ENCODE measurements around the gene MISP3. TPM values are rescaled to one million over a fixed set of nuclear protein-coding genes. Genes with fewer than 3 reads are reported as not detected.

The MISP3 gene
- total and polyA plus RNA-seq, 2 donors = 0.94 to 2.9 TPM

GRCh38 chr19:14051980-14052379 is 20.6 kb upstream of the MISP3 start:
- Histone ChIP-seq H3K27me3 (ENCODE audit: control insufficient read depth in 2 of 2, insufficient read depth in 1 of 2, low read length in 1 of 2) (peaks cover 6 to 29% of the 10 kb centered on the region in 2 donors), H3K9me3 (ENCODE audit: control insufficient read depth in 2 of 2, insufficient read depth in 1 of 2, low read length in 1 of 2) (peaks cover 0 to 9% of the 10 kb centered on the region in 2 donors), H3K4me3 (ENCODE audit: low read length in 2 of 2) (no peak overlapping the region), H3K4me1 (ENCODE audit: control insufficient read depth in 2 of 2, insufficient read depth in 2 of 2, low read length in 2 of 2) (no peaks in the 10 kb centered on the region), H3K36me3 (ENCODE audit: control insufficient read depth in 2 of 2, insufficient read depth in 2 of 2, low read length in 1 of 2) (peaks cover 39 to 41% of the 10 kb centered on the region in 2 donors), H3K27ac (ENCODE audit: low read depth in 1 of 2, low read length in 1 of 2) (no peak overlapping the region)
- 95% methylated on average over 9 of the region's 9 CpGs for WGBS
- DNase-seq (ENCODE audit: low read depth in 6 of 9, low spot score in 9 of 9) = no peak

- H3K27ac ChIP-seq (ENCODE audit: low read depth in 1 of 2, low read length in 1 of 2) = no peak overlapping the region
- H3K4me3 ChIP-seq (ENCODE audit: low read length in 2 of 2) = no peak overlapping the region
- H3K27me3 ChIP-seq (ENCODE audit: control insufficient read depth in 2 of 2, insufficient read depth in 1 of 2, low read length in 1 of 2) = peaks cover 11 to 34% of the 10 kb centered on the region in 2 donors
- H3K9me3 ChIP-seq (ENCODE audit: control insufficient read depth in 2 of 2, insufficient read depth in 1 of 2, low read length in 1 of 2) = peaks cover 0 to 9% of the 10 kb centered on the region in 2 donors
- no peaks in the 10 kb centered on the region for H3K4me1 ChIP-seq (ENCODE audit: control insufficient read depth in 2 of 2, insufficient read depth in 2 of 2, low read length in 2 of 2)
- peaks cover 39 to 41% of the 10 kb centered on the region in 2 donors for H3K36me3 ChIP-seq (ENCODE audit: control insufficient read depth in 2 of 2, insufficient read depth in 2 of 2, low read length in 1 of 2)
- WGBS = 96% methylated on average over 6 of the region's 6 CpGs
- no peak for DNase-seq (ENCODE audit: low read depth in 6 of 9, low spot score in 9 of 9)
Measured at GRCh38 chr19:14052470-14052869, 20.1 kb upstream of the MISP3 start.

- H3K9me3 ChIP-seq (ENCODE audit: control insufficient read depth in 2 of 2, insufficient read depth in 1 of 2, low read length in 1 of 2) = peaks cover 0 to 9% of the 10 kb centered on the region in 2 donors
- WGBS = 98% methylated on average over 3 of the region's 3 CpGs
- peaks cover 14 to 39% of the 10 kb centered on the region in 2 donors for H3K27me3 ChIP-seq (ENCODE audit: control insufficient read depth in 2 of 2, insufficient read depth in 1 of 2, low read length in 1 of 2)
- no peak overlapping the region for H3K4me3 ChIP-seq (ENCODE audit: low read length in 2 of 2)
- no peak overlapping the region for H3K27ac ChIP-seq (ENCODE audit: low read depth in 1 of 2, low read length in 1 of 2)
- H3K4me1 ChIP-seq (ENCODE audit: control insufficient read depth in 2 of 2, insufficient read depth in 2 of 2, low read length in 2 of 2) = peaks cover 0 to 5% of the 10 kb centered on the region in 2 donors
- no peak for DNase-seq (ENCODE audit: low read depth in 6 of 9, low spot score in 9 of 9)
- peaks cover 37 to 39% of the 10 kb centered on the region in 2 donors for H3K36me3 ChIP-seq (ENCODE audit: control insufficient read depth in 2 of 2, insufficient read depth in 2 of 2, low read length in 1 of 2)
Measured at GRCh38 chr19:14053032-14053431, 19.6 kb upstream of the MISP3 start.

GRCh38 chr19:14053500-14053899 is 19.1 kb upstream of the MISP3 start:
- Histone ChIP-seq H3K4me3 (ENCODE audit: low read length in 2 of 2) (no peak overlapping the region), H3K27ac (ENCODE audit: low read depth in 1 of 2, low read length in 1 of 2) (no peak overlapping the region), H3K36me3 (ENCODE audit: control insufficient read depth in 2 of 2, insufficient read depth in 2 of 2, low read length in 1 of 2) (peaks cover 33 to 34% of the 10 kb centered on the region in 2 donors), H3K27me3 (ENCODE audit: control insufficient read depth in 2 of 2, insufficient read depth in 1 of 2, low read length in 1 of 2) (peaks cover 17 to 44% of the 10 kb centered on the region in 2 donors), H3K4me1 (ENCODE audit: control insufficient read depth in 2 of 2, insufficient read depth in 2 of 2, low read length in 2 of 2) (peaks cover 0 to 7% of the 10 kb centered on the region in 2 donors), H3K9me3 (ENCODE audit: control insufficient read depth in 2 of 2, insufficient read depth in 1 of 2, low read length in 1 of 2) (peaks cover 0 to 5% of the 10 kb centered on the region in 2 donors)
- WGBS = 95% methylated on average over 11 of the region's 11 CpGs
- no peak for DNase-seq (ENCODE audit: low read depth in 6 of 9, low spot score in 9 of 9)

- no peak overlapping the region for H3K4me3 ChIP-seq (ENCODE audit: low read length in 2 of 2)
- no peak overlapping the region for H3K27ac ChIP-seq (ENCODE audit: low read depth in 1 of 2, low read length in 1 of 2)
- peaks cover 20 to 50% of the 10 kb centered on the region in 2 donors for H3K27me3 ChIP-seq (ENCODE audit: control insufficient read depth in 2 of 2, insufficient read depth in 1 of 2, low read length in 1 of 2)
- no peak for DNase-seq (ENCODE audit: low read depth in 6 of 9, low spot score in 9 of 9)
- peaks cover 0 to 10% of the 10 kb centered on the region in 2 donors for H3K4me1 ChIP-seq (ENCODE audit: control insufficient read depth in 2 of 2, insufficient read depth in 2 of 2, low read length in 2 of 2)
- no peaks in the 10 kb centered on the region for H3K9me3 ChIP-seq (ENCODE audit: control insufficient read depth in 2 of 2, insufficient read depth in 1 of 2, low read length in 1 of 2)
- WGBS = 82% methylated on average over 6 of the region's 6 CpGs
- peaks cover 27 to 28% of the 10 kb centered on the region in 2 donors for H3K36me3 ChIP-seq (ENCODE audit: control insufficient read depth in 2 of 2, insufficient read depth in 2 of 2, low read length in 1 of 2)
Measured at GRCh38 chr19:14054099-14054498, 18.5 kb upstream of the MISP3 start.

GRCh38 chr19:14054721-14055120 is 17.9 kb upstream of the MISP3 start:
- H3K36me3 ChIP-seq (ENCODE audit: control insufficient read depth in 2 of 2, insufficient read depth in 2 of 2, low read length in 1 of 2) = peaks cover 24% of the 10 kb centered on the region in 2 donors
- H3K4me1 ChIP-seq (ENCODE audit: control insufficient read depth in 2 of 2, insufficient read depth in 2 of 2, low read length in 2 of 2) = peaks cover 0 to 10% of the 10 kb centered on the region in 2 donors
- H3K27ac ChIP-seq (ENCODE audit: low read depth in 1 of 2, low read length in 1 of 2) = no peak overlapping the region
- no peak for DNase-seq (ENCODE audit: low read depth in 6 of 9, low spot score in 9 of 9)
- WGBS = 46% methylated on average over 11 of the region's 11 CpGs
- H3K27me3 ChIP-seq (ENCODE audit: control insufficient read depth in 2 of 2, insufficient read depth in 1 of 2, low read length in 1 of 2) = peaks cover 22 to 56% of the 10 kb centered on the region in 2 donors
- H3K4me3 ChIP-seq (ENCODE audit: low read length in 2 of 2) = no peak overlapping the region
- H3K9me3 ChIP-seq (ENCODE audit: control insufficient read depth in 2 of 2, insufficient read depth in 1 of 2, low read length in 1 of 2) = no peaks in the 10 kb centered on the region

- no peak for DNase-seq (ENCODE audit: low read depth in 6 of 9, low spot score in 9 of 9)
- Histone ChIP-seq H3K27ac (ENCODE audit: low read depth in 1 of 2, low read length in 1 of 2) (no peak overlapping the region), H3K4me1 (ENCODE audit: control insufficient read depth in 2 of 2, insufficient read depth in 2 of 2, low read length in 2 of 2) (peaks cover 0 to 10% of the 10 kb centered on the region in 2 donors), H3K4me3 (ENCODE audit: low read length in 2 of 2) (no peak overlapping the region), H3K36me3 (ENCODE audit: control insufficient read depth in 2 of 2, insufficient read depth in 2 of 2, low read length in 1 of 2) (peaks cover 20% of the 10 kb centered on the region in 2 donors), H3K9me3 (ENCODE audit: control insufficient read depth in 2 of 2, insufficient read depth in 1 of 2, low read length in 1 of 2) (no peaks in the 10 kb centered on the region), H3K27me3 (ENCODE audit: control insufficient read depth in 2 of 2, insufficient read depth in 1 of 2, low read length in 1 of 2) (peaks cover 22 to 62% of the 10 kb centered on the region in 2 donors)
- 96% methylated on average over 3 of the region's 3 CpGs for WGBS
Measured at GRCh38 chr19:14055396-14055795, 17.2 kb upstream of the MISP3 start.

GRCh38 chr19:14056069-14056666 is 16.4 kb upstream of the MISP3 start:
- no peak overlapping the region for H3K4me3 ChIP-seq (ENCODE audit: low read length in 2 of 2)
- H3K27me3 ChIP-seq (ENCODE audit: control insufficient read depth in 2 of 2, insufficient read depth in 1 of 2, low read length in 1 of 2) = peaks cover 22 to 69% of the 10 kb centered on the region in 2 donors
- H3K9me3 ChIP-seq (ENCODE audit: control insufficient read depth in 2 of 2, insufficient read depth in 1 of 2, low read length in 1 of 2) = no peaks in the 10 kb centered on the region
- H3K36me3 ChIP-seq (ENCODE audit: control insufficient read depth in 2 of 2, insufficient read depth in 2 of 2, low read length in 1 of 2) = peaks cover 12 to 13% of the 10 kb centered on the region in 2 donors
- DNase-seq (ENCODE audit: low read depth in 6 of 9, low spot score in 9 of 9) = no peak
- H3K4me1 ChIP-seq (ENCODE audit: control insufficient read depth in 2 of 2, insufficient read depth in 2 of 2, low read length in 2 of 2) = peaks cover 0 to 10% of the 10 kb centered on the region in 2 donors
- WGBS = 95% methylated on average over 10 of the region's 10 CpGs
- H3K27ac ChIP-seq (ENCODE audit: low read depth in 1 of 2, low read length in 1 of 2) = no peak overlapping the region

- WGBS = 50% methylated on average over 19 of the region's 19 CpGs
- Histone ChIP-seq H3K4me3 (ENCODE audit: low read length in 2 of 2) (peak overlapping the region in 1 of 2 donors; percentile 47), H3K36me3 (ENCODE audit: control insufficient read depth in 2 of 2, insufficient read depth in 2 of 2, low read length in 1 of 2) (peaks cover 7 to 8% of the 10 kb centered on the region in 2 donors), H3K27me3 (ENCODE audit: control insufficient read depth in 2 of 2, insufficient read depth in 1 of 2, low read length in 1 of 2) (peaks cover 22 to 76% of the 10 kb centered on the region in 2 donors), H3K4me1 (ENCODE audit: control insufficient read depth in 2 of 2, insufficient read depth in 2 of 2, low read length in 2 of 2) (peaks cover 0 to 10% of the 10 kb centered on the region in 2 donors), H3K27ac (ENCODE audit: low read depth in 1 of 2, low read length in 1 of 2) (no peak overlapping the region), H3K9me3 (ENCODE audit: control insufficient read depth in 2 of 2, insufficient read depth in 1 of 2, low read length in 1 of 2) (no peaks in the 10 kb centered on the region)
- DNase-seq (ENCODE audit: low read depth in 6 of 9, low spot score in 9 of 9) = no peak
Measured at GRCh38 chr19:14056741-14057356, 15.7 kb upstream of the MISP3 start.

Data from thymus (tissue), 11 donors.